Adrenal gland (tissue), 12 donors: ENCODE results near the gene TOX3. TPM values are rescaled to one million over a fixed set of nuclear protein-coding genes. Genes with fewer than 3 reads are reported as not detected.

Experiments used
- DNase-seq, 7 donors: peaks; one replicate each; pipeline ENCODE4 v3.0.0-alpha.2; 2019 to 2020
- H3K27ac ChIP-seq, 5 donors: fragments of 200-600 bp; sonication (generic) in 4 of 5; 1 replicate in 3 of 5; 2 replicates in 2 of 5; pipeline versions ENCODE4 v1.5.1 to v1.8.0; 2016 to 2020; ENCODE audit warnings: mild to moderate bottlenecking in 1 of 5
- H3K27me3 ChIP-seq: fragments of 200-600 bp; 2 replicates; pipeline ENCODE4 v1.8.0; 2021
- H3K36me3 ChIP-seq, 2 donors: fragments of 200-600 bp; replicated peaks in 1 of 2; 1 replicate in 1 of 2; 2 replicates in 1 of 2; pipeline versions ENCODE4 v1.5.1 to v1.8.0; 2018 to 2022
- H3K4me1 ChIP-seq, 2 donors: fragments of 200-600 bp; replicated peaks in 1 of 2; 1 replicate in 1 of 2; 2 replicates in 1 of 2; pipeline versions ENCODE4 v1.5.1 to v1.8.0; 2018 to 2021
- H3K4me3 ChIP-seq, 4 donors: fragments of 200-600 bp; sonication (generic) in 3 of 4; one replicate each; pipeline ENCODE4 v1.5.1; 2016 to 2018
- H3K9me3 ChIP-seq, 3 donors: fragments of 200-600 bp; sonication (generic) in 1 of 3; replicated peaks in 1 of 3; 1 replicate in 2 of 3; 2 replicates in 1 of 3; pipeline versions ENCODE4 v1.5.1 to v1.8.0; 2016 to 2021
- CTCF ChIP-seq, 6 experiments: fragments of 450-650 bp in 4 of 6; fragments of 200-600 bp in 2 of 6; sonication (generic) in 1 of 6; IDR thresholded peaks; 1 replicate in 5 of 6; 2 replicates in 1 of 6; pipeline versions ENCODE4 v1.5.1 to v1.8.0; 2016 to 2021; ENCODE audit warnings: antibody characterized with exemption in 6 of 6, mild to moderate bottlenecking in 2 of 6, moderate library complexity in 1 of 6
- POLR2A ChIP-seq, 2 donors: fragments of 450-650 bp; IDR thresholded peaks; one replicate each; pipeline ENCODE4 v1.6.1; 2017; ENCODE audit warnings: antibody characterized with exemption in 2 of 2, mild to moderate bottlenecking in 2 of 2, moderate library complexity in 1 of 2
- WGBS, 4 donors: extraction: QIAGEN DNeasy Blood & Tissue Kit in 2 of 4; methylation state at CpG; one replicate each; pipeline versions ENCODE4 v1.1.5 to v1.1.7; 2013 to 2017; 5-methylcytosine and 5-hydroxymethylcytosine counted together
- intact Hi-C, 2 donors: fragments of 100-400 bp; cut with DNase I; formaldehyde crosslinking; loops; one replicate each; pipeline versions ENCODE4 v1.14.1 to v1.15.0; 2022 to 2023
- polyA plus RNA-seq, 3 donors: library from polyadenylated mRNA; stranded (reverse); fragments of 200-250 nt in 2 of 3; fragments of 350-450 nt in 1 of 3; fragmentation: Illumina TruSeq in 1 of 3; extraction: RNeasy Lipid Tissue Mini Kit (QIAGEN cat#74804) in 1 of 3; gene quantifications; one replicate each; pipeline ENCODE4 v1.2.3, GENCODE V29; 2013 to 2014
- total RNA-seq, 9 donors: library from RNA; depleted of rRNA in 4 of 9; stranded (reverse); fragments of >200 nt in 4 of 9; fragments of 120-200 nt in 1 of 9; fragmentation: NEBNext Ultra II Directional in 1 of 9; extraction: Animal tissue kit (Norgen Biotek cat#: 25700) in 1 of 9; gene quantifications; one replicate each; pipeline versions ENCODE4 v1.1.0 to v1.2.4, GENCODE V29; 2013 to 2023
- donor health status: healthy with polysubstance abuse.
- donor health status: Bipolar disorder and iron deficiency.
- donor health status: DM: yes; HTN: yes; CAD: no.
- donor health status: DM: no; HTN: no; CAD: no.
- donor health status: DM: no; HTN: no; CAD: no.
- donor health status: DM: yes; HTN: yes; CAD: no.

Gene TOX3
- total and polyA plus RNA-seq, 12 donors, result 0.06 to 4.2 (median 1.2) TPM; not detected in 2

- TF ChIP-seq CTCF (IDR thresholded peaks at IDR 0.05) (no peak), POLR2A (IDR thresholded peaks at IDR 0.05) (no peak)
- H3K9me3 ChIP-seq, result no peaks in the 10 kb centered on the region
- H3K27me3 ChIP-seq, result peaks cover 34% of the 10 kb centered on the region
- intact Hi-C loops, result no loop called here
- no peak overlapping the region for H3K27ac ChIP-seq
- no peak for DNase-seq
- WGBS, 4 donors, result 47 to 55% (median 50%) methylated on average over 4 of the region's 4 CpGs
- no peaks in the 10 kb centered on the region for H3K36me3 ChIP-seq
- no peak overlapping the region for H3K4me3 ChIP-seq
- peaks cover 0 to 11% of the 10 kb centered on the region in 2 donors for H3K4me1 ChIP-seq
These were observed 3.3 kb downstream of the TOX3 start for GRCh38 chr16:52543654-52544053.

GRCh38 chr16:52540910-52541309 is 6.0 kb downstream of the TOX3 start:
- Histone ChIP-seq H3K27me3 (peaks cover 23% of the 10 kb centered on the region), H3K4me3 (no peak overlapping the region), H3K36me3 (no peaks in the 10 kb centered on the region), H3K27ac (no peak overlapping the region), H3K9me3 (no peaks in the 10 kb centered on the region), H3K4me1 (peaks cover 0 to 6% of the 10 kb centered on the region in 2 donors)
- no peak for DNase-seq
- TF ChIP-seq POLR2A (IDR thresholded peaks at IDR 0.05) (no peak), CTCF (IDR thresholded peaks at IDR 0.05) (no peak)
- intact Hi-C loops, result no loop called here
- WGBS, 4 donors, result 73 to 89% (median 81%) methylated on average over 2 of the region's 2 CpGs

GRCh38 chr16:52539191-52539590 is 7.8 kb downstream of the TOX3 start:
- Histone ChIP-seq H3K4me3 (no peak overlapping the region), H3K27ac (no peak overlapping the region), H3K27me3 (peaks cover 7% of the 10 kb centered on the region), H3K9me3 (no peaks in the 10 kb centered on the region), H3K4me1 (no peaks in the 10 kb centered on the region), H3K36me3 (no peaks in the 10 kb centered on the region)
- intact Hi-C loops, result no loop called here
- TF ChIP-seq POLR2A (IDR thresholded peaks at IDR 0.05) (no peak), CTCF (IDR thresholded peaks at IDR 0.05) (no peak)
- no peak for DNase-seq

GRCh38 chr16:52538511-52538910 is 8.4 kb downstream of the TOX3 start:
- WGBS, 4 donors, result 53 to 64% (median 57%) methylated on average over 1 of the region's 1 CpG
- peaks cover 7% of the 10 kb centered on the region for H3K27me3 ChIP-seq
- no peak overlapping the region for H3K27ac ChIP-seq
- TF ChIP-seq CTCF (IDR thresholded peaks at IDR 0.05) (no peak), POLR2A (IDR thresholded peaks at IDR 0.05) (no peak)
- H3K4me1 ChIP-seq, result no peaks in the 10 kb centered on the region
- H3K4me3 ChIP-seq, result no peak overlapping the region
- DNase-seq, result no peak
- no peaks in the 10 kb centered on the region for H3K9me3 ChIP-seq
- intact Hi-C loops, result no loop called here
- no peaks in the 10 kb centered on the region for H3K36me3 ChIP-seq
